Glutamatergic neuron (in vitro differentiated cells): Measurements from ENCODE around the gene ECPAS. TPM values are rescaled to one million over a fixed set of nuclear protein-coding genes. Genes with fewer than 3 reads are reported as not detected.
"Not testable (repeated sequence)": the region's sequence is repeated elsewhere in the genome, so short reads cannot be mapped to it uniquely, and the experiment has no call there.

Source experiments
- DNase-seq: peaks from one replicate; pipeline ENCODE4 v3.0.0; 2022
- H3K27ac Mint-ChIP-seq: one replicate; pipeline ENCODE4 v1.8.0; 2020; ENCODE audit warnings: mild to moderate bottlenecking, mixed read lengths, inconsistent platforms; ENCODE audit not compliant: unreplicated experiment
- H3K27me3 Mint-ChIP-seq: one replicate; pipeline ENCODE4 v1.8.0; 2020; ENCODE audit warnings: mild to moderate bottlenecking, moderate library complexity, mixed read lengths, inconsistent platforms; ENCODE audit not compliant: unreplicated experiment
- H3K36me3 Mint-ChIP-seq: one replicate; pipeline ENCODE4 v1.8.0; 2020; ENCODE audit warnings: mild to moderate bottlenecking, mixed read lengths, inconsistent platforms; ENCODE audit not compliant: unreplicated experiment
- H3K4me1 Mint-ChIP-seq: one replicate; pipeline ENCODE4 v1.8.0; 2020; ENCODE audit warnings: mild to moderate bottlenecking, low read depth, mixed read lengths, inconsistent platforms; ENCODE audit not compliant: unreplicated experiment
- H3K4me3 Mint-ChIP-seq: one replicate; pipeline ENCODE4 v1.8.0; 2020; ENCODE audit warnings: mild to moderate bottlenecking, mixed read lengths, inconsistent platforms; ENCODE audit not compliant: unreplicated experiment
- H3K9me3 Mint-ChIP-seq: one replicate; pipeline ENCODE4 v1.8.0; 2020; ENCODE audit warnings: mild to moderate bottlenecking, moderate library complexity, mixed read lengths, inconsistent platforms; ENCODE audit not compliant: unreplicated experiment
- total RNA-seq: library from RNA; stranded (reverse); fragmentation: NEBNext Ultra II Directional; extraction: Animal tissue kit (Norgen Biotek cat#: 25700); gene quantifications from one replicate; pipeline ENCODE4 v1.2.1, GENCODE V29; 2021; ENCODE audit not compliant: unreplicated experiment
- TF ChIP-seq, protein P1 (sequence below): fragments of 200-600 bp; sonication (generic); IDR thresholded peaks from one replicate; pipeline ENCODE4 v1.5.0; 2021; ENCODE audit not compliant: partially characterized antibody, unreplicated experiment

The ECPAS gene
- total RNA-seq, 1 donor from 2014 or later: 53.5 TPM

DNA sequence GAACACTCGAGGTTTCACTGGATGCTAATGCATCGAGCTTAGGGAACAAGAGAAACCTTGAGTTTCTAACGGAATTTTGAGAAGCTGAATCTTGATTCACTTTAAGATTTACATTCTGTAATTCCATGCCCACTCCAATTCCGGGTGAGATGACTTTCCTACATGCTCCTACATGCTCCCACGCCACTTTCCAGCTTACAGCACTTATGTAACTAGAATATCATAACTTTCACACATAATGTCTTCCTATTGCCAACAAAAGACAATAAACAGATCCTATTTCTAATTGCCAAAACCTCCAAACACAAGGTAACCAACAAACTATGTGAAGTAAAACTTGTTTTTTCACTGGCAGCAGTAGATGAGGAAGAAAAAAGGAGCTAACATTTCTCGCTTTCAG lies 72.9 kb downstream of the ECPAS start:
- H3K4me1 Mint-ChIP-seq: no peaks in the 10 kb centered on the region
- no peaks in the 10 kb centered on the region for H3K9me3 Mint-ChIP-seq
- no peak overlapping the region for H3K27ac Mint-ChIP-seq
- H3K36me3 Mint-ChIP-seq: peaks cover 1% of the 10 kb centered on the region
- H3K27me3 Mint-ChIP-seq: peaks cover 2% of the 10 kb centered on the region
- no peak for DNase-seq
- no peak overlapping the region for H3K4me3 Mint-ChIP-seq
- TF ChIP-seq, protein P1, sequence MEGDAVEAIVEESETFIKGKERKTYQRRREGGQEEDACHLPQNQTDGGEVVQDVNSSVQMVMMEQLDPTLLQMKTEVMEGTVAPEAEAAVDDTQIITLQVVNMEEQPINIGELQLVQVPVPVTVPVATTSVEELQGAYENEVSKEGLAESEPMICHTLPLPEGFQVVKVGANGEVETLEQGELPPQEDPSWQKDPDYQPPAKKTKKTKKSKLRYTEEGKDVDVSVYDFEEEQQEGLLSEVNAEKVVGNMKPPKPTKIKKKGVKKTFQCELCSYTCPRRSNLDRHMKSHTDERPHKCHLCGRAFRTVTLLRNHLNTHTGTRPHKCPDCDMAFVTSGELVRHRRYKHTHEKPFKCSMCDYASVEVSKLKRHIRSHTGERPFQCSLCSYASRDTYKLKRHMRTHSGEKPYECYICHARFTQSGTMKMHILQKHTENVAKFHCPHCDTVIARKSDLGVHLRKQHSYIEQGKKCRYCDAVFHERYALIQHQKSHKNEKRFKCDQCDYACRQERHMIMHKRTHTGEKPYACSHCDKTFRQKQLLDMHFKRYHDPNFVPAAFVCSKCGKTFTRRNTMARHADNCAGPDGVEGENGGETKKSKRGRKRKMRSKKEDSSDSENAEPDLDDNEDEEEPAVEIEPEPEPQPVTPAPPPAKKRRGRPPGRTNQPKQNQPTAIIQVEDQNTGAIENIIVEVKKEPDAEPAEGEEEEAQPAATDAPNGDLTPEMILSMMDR: no peak

DNA sequence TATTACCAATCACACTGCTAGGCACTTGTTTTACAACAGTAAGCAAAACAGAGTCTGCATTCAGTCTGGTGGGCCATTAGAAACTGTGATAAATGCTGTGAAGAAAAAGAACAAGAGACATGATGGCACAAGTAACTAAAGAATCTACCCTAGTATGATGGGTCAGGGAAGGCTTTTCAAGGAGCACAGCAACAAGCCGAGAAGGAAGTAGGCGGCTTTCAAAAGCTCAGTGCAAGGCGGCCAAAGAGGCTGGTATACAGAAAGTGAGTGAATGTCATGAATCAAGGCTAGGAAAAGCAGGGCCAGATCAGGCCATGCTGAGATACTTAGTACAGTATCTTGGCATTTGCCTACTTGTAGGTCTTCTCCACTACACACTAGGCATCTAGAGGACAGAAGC lies 76.4 kb downstream of the ECPAS start:
- no peaks in the 10 kb centered on the region for H3K4me1 Mint-ChIP-seq
- H3K9me3 Mint-ChIP-seq: no peaks in the 10 kb centered on the region
- H3K27me3 Mint-ChIP-seq: no peaks in the 10 kb centered on the region
- TF ChIP-seq, protein P1: no peak
- H3K27ac Mint-ChIP-seq: no peak overlapping the region
- DNase-seq: no peak
- H3K36me3 Mint-ChIP-seq: peaks cover 22% of the 10 kb centered on the region
- no peak overlapping the region for H3K4me3 Mint-ChIP-seq

DNA sequence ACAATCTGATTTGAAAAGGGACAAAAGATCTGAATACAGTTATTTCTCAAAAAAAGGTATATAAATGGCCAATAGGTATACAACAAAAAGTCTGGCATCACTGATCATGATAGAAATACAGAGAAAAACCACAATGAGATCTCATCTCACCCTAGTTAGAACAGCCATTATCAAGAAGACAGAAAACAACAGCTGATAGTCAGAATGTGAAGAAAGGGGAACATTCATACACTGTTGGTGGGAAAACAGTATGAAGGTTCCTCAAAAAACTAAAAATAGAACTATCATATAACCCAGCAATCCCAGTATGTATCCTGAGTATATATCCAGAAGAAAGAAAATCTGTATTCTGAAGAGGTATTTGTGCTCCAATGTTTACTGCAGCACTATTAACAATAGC lies 78.5 kb downstream of the ECPAS start:
- no peak overlapping the region for H3K4me3 Mint-ChIP-seq
- DNase-seq: no peak
- no peaks in the 10 kb centered on the region for H3K27me3 Mint-ChIP-seq
- peaks cover 42% of the 10 kb centered on the region for H3K36me3 Mint-ChIP-seq
- TF ChIP-seq, protein P1: no peak
- no peak overlapping the region for H3K27ac Mint-ChIP-seq
- no peaks in the 10 kb centered on the region for H3K4me1 Mint-ChIP-seq
- peaks cover 3% of the 10 kb centered on the region for H3K9me3 Mint-ChIP-seq

DNA sequence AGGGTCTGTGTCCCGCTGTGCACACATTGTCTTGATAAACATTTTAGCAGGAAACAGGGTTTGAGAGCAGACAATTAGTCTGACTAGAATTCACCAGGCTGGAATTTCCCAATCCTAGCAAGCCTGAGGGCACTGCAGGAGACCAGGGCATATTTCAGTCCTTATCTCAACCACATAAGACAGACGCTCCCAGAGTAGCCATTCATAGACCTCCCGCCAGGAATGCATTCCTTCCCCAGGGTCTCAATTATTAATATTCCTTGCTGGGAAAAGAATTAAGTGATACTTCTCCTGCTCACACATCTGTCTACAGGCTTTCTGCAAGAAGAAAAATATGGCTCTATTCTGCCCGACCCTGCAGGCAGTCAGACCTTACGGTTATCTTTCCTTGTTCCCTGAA lies 82.7 kb downstream of the ECPAS start:
- H3K27ac Mint-ChIP-seq, H3K4me3 Mint-ChIP-seq, DNase-seq, H3K4me1 Mint-ChIP-seq, H3K9me3 Mint-ChIP-seq, H3K27me3 Mint-ChIP-seq: not testable (repeated sequence)
- H3K36me3 Mint-ChIP-seq: peaks cover 50% of the 10 kb centered on the region

DNA sequence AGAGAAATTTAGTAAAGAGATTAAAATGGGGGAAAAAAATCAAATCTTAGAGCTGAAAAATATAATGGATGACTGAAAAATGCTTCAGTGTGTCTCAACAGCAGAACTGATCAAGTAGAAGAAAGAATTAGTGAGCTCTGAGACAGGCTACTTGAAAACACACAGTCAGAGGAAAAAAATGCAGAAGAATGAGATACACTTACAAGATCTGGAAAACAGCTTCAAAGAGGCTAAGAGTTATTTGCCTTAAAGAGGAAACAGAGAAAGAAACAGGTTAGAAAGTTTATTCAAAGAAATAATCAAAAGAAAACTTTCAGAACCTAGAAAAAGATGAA lies 83.7 kb downstream of the ECPAS start:
- no peaks in the 10 kb centered on the region for H3K4me1 Mint-ChIP-seq
- H3K4me3 Mint-ChIP-seq: no peak overlapping the region
- H3K9me3 Mint-ChIP-seq: peaks cover 5% of the 10 kb centered on the region
- no peak overlapping the region for H3K27ac Mint-ChIP-seq
- TF ChIP-seq, protein P1: no peak
- no peaks in the 10 kb centered on the region for H3K27me3 Mint-ChIP-seq
- peaks cover 41% of the 10 kb centered on the region for H3K36me3 Mint-ChIP-seq
- DNase-seq: no peak
